Amygdala (tissue), 56 donors: ENCODE measurements around the gene HADHA.

Experiments
- DNase-seq, 56 donors: peaks; one replicate each; lab custom pipeline; 2025; lab: John Stamatoyannopoulos, UW

The HADHA gene

DNA sequence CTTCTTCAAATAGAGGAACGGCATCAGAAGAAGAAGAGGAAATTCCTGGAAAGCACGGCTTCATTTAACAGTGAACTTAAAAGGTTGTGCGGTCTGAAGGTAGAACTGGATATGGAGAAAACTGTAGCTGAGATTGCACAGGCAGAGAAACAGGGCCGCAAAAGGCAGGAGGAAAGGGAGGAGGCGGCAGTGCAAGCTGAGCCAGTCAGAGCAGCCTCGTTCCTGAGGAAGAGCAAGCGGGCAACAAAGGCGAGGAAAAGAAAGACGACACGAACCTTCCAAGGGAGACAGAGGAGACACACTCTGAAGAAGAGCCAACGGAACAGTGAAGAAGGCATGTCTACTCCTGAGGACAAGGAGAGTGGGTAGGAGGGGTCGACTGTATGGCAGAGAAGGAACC, 94.2 kb downstream of the HADHA start:
- DNase-seq: no peak

DNA sequence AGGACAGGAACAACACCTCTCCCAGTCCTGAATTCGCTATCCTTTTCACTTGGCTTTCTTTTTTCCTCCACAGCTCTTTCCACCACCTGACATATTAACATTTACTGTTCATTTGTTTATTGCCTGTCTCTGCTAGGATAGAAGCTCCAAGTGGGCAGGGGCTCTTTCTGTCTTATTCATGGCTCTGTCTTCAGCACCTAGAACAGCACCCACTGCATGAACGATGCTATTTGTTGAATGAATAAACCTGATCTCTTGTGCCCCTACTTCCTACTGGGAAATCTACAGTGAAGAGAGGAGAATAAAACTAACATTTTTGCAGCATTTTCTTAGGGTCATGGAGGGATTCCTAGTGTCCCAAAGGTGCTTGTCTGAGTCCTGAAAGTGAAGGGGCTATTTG, 95.9 kb downstream of the HADHA start:
- DNase-seq: no peak

DNA sequence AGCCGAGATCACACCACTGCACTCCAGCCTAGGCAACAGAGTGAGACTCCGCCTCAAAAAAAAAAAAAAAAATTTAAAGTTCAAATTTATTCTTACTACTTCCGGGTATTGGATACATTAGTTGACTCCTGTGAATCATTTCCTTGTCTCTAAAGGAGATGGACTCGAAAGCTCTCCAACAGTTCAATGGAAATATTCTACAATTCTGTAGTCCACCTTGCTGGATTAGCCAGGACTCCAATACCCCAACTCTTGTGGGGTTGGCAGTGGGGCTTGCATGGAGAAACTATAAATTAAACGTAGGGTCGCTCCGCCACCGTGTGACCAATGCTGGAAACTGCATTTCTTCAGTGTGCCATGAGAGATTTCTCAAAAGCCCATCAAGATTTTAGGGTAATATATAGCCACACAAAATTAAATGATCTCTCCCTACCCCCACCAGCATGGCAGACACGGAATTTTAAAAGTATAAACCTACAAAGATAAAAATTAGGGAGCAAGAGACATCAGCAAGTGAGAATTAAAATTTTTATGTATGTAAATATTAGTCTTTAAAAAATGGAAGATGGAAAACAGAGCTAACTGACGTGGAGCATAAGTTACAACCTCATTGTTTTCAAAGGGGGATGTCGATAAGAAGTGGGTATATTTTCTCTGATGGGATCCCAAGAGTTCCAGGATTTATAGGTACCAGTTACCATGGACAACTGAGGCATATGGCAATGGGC, 99.3 kb downstream of the HADHA start:
- peak in 46 of 56 donors; percentile 7 to 85 (median 38) for DNase-seq

DNA sequence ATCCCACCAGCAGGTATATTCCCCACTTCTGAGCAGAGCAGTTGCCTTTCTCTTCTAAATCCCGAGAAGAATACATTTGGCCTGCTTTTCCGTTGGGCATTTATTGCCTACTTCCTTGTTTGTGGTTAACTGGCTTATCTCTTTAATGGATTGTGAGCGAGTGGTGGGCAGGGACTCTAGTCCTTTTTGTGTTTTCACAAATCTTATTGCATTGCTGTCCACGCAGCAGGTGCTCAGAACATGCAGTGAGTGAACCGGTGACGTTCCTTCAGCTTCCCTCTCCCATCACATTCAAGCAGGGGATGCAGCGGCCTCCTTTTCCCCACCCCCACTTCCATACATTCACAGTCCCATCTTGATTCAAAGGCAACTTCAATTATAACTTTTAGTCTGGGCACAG, 100.4 kb downstream of the HADHA start:
- DNase-seq: no peak

DNA sequence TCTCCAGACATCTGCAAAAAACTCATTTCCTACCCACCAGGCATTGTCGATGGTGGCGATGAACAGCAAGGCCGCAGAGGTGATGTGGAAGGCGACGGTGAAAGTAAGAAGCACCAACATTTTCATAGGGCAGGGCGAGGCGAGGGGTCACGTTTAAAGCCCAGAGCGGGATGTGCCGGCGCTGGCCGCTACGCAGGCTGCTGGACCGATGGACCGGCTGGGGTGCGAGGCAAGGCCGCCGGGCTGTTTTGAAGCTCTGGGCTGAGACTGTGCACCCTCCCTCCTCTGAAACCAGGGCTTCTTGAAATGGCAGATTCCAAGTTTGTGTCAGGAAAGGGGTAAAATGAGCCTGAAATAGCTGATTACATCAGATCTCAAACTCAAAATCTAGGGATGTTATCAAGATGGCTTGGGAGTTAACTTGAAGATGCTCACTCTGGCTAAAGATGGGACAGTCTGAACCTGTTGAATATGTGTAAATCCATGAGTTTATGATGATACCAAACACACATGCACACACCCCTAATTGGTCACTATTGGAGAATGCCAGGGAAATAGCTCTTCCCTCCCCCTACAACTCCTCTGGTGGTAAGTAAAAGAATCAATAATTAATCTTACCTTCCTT, 103.2 kb downstream of the HADHA start:
- no peak for DNase-seq
